DND-41 (cell line): ENCODE data around the gene OR2V2.

ENCODE experiments used
- ATAC-seq: fragments of 200-7000 bp; cut with Tn5 transposase; 3 replicates; pipeline ENCODE4 v1.9.1; 2021; ENCODE audit warnings: low read depth; ENCODE audit not compliant: insufficient read depth
- DNase-seq: peaks from one replicate; pipeline ENCODE4 v3.0.0-alpha.2; 2020
- H2AFZ ChIP-seq: 2 replicates; pipeline ENCODE4 v1.6.0; 2012; ENCODE audit warnings: low read depth, low read length
- H3K27ac ChIP-seq: 2 replicates; pipeline ENCODE4 v1.5.1; 2012; ENCODE audit warnings: low read length, inconsistent platforms
- H3K27me3 ChIP-seq: fragments of 200-600 bp; sonication (generic); 2 replicates; pipeline ENCODE4 v1.6.0; 2012; ENCODE audit warnings: low read length, mild to moderate bottlenecking, inconsistent platforms; ENCODE audit not compliant: insufficient read depth, poor library complexity
- H3K36me3 ChIP-seq: 2 replicates; pipeline ENCODE4 v1.5.1; 2012; ENCODE audit warnings: low read length, inconsistent platforms; ENCODE audit not compliant: insufficient read depth
- H3K4me1 ChIP-seq: 2 replicates; pipeline ENCODE4 v1.5.1; 2012; ENCODE audit warnings: mild to moderate bottlenecking, low read length; ENCODE audit not compliant: insufficient read depth
- H3K4me2 ChIP-seq: 2 replicates; pipeline ENCODE4 v1.6.0; 2012; ENCODE audit warnings: mild to moderate bottlenecking, moderate library complexity, low read length, inconsistent platforms; ENCODE audit not compliant: insufficient read depth
- H3K4me3 ChIP-seq, 2 experiments: fragments of 200-600 bp in 1 of 2; shearing (Covaris generic) in 1 of 2; 2 replicates each; pipeline ENCODE4 v1.5.1; 2012 to 2016; ENCODE audit warnings: inconsistent platforms in 2 of 2, low read length in 2 of 2, mild to moderate bottlenecking in 2 of 2, low read depth in 1 of 2, moderate library complexity in 1 of 2
- H3K79me2 ChIP-seq: 2 replicates; pipeline ENCODE4 v1.6.0; 2012; ENCODE audit warnings: low read length, inconsistent platforms; ENCODE audit not compliant: insufficient read depth
- H3K9ac ChIP-seq: 2 replicates; pipeline ENCODE4 v1.6.0; 2012; ENCODE audit warnings: low read depth, mild to moderate bottlenecking, inconsistent platforms, low read length, moderate library complexity
- H3K9me3 ChIP-seq: 2 replicates; pipeline ENCODE4 v1.5.1; 2012; ENCODE audit warnings: low read length, moderate library complexity, mild to moderate bottlenecking, inconsistent platforms; ENCODE audit not compliant: insufficient read depth, severe bottlenecking
- H4K20me1 ChIP-seq: 2 replicates; pipeline ENCODE4 v1.6.0; 2012; ENCODE audit warnings: low read length; ENCODE audit not compliant: insufficient read depth
- EZH2 ChIP-seq: IDR thresholded peaks from 3 replicates; pipeline ENCODE4 v1.6.1; 2012; ENCODE audit warnings: borderline replicate concordance, low read depth, mild to moderate bottlenecking, moderate library complexity, low read length, inconsistent platforms; ENCODE audit not compliant: severe bottlenecking
- TF ChIP-seq, protein P1 (sequence below): IDR thresholded peaks from 2 replicates; pipeline ENCODE4 v1.5.1; 2012; ENCODE audit warnings: borderline replicate concordance, low read length, moderate library complexity, mild to moderate bottlenecking; ENCODE audit not compliant: poor library complexity, severe bottlenecking; ENCODE audit errors: extremely low read depth

Gene OR2V2

DNA sequence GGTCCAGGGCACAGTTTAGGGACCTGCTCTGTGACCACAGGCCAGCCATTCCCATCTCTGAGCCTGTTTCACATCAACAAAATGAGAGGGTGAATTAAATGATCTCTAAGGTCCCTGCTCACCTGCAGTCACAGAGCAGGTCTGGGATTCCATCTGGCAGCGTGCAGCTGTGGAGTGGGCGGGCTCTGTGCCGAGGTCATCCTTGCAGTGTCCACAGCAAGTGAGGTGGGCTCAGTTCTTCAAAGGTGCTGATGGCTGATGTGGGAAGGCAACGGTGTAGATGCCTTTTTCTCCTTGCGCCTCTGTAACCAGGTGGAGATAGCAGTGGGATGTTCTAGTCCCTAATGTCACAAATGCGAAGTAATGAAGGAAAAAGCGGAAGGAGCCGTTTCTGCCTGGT is 28.3 kb upstream of the OR2V2 start:
- Histone ChIP-seq H2AFZ (no peak overlapping the region), H3K4me3 (no peak overlapping the region), H3K79me2 (no peaks in the 10 kb centered on the region), H3K9me3 (no peaks in the 10 kb centered on the region), H3K9ac (no peak overlapping the region), H3K27me3 (peaks cover 4% of the 10 kb centered on the region), H4K20me1 (no peaks in the 10 kb centered on the region), H3K27ac (no peak overlapping the region), H3K4me1 (no peaks in the 10 kb centered on the region), H3K36me3 (no peaks in the 10 kb centered on the region), H3K4me2 (no peak overlapping the region)
- no peak for DNase-seq
- TF ChIP-seq, protein P1, sequence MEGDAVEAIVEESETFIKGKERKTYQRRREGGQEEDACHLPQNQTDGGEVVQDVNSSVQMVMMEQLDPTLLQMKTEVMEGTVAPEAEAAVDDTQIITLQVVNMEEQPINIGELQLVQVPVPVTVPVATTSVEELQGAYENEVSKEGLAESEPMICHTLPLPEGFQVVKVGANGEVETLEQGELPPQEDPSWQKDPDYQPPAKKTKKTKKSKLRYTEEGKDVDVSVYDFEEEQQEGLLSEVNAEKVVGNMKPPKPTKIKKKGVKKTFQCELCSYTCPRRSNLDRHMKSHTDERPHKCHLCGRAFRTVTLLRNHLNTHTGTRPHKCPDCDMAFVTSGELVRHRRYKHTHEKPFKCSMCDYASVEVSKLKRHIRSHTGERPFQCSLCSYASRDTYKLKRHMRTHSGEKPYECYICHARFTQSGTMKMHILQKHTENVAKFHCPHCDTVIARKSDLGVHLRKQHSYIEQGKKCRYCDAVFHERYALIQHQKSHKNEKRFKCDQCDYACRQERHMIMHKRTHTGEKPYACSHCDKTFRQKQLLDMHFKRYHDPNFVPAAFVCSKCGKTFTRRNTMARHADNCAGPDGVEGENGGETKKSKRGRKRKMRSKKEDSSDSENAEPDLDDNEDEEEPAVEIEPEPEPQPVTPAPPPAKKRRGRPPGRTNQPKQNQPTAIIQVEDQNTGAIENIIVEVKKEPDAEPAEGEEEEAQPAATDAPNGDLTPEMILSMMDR: no peak
- no peak for TF ChIP-seq EZH2
- no peak for ATAC-seq

DNA sequence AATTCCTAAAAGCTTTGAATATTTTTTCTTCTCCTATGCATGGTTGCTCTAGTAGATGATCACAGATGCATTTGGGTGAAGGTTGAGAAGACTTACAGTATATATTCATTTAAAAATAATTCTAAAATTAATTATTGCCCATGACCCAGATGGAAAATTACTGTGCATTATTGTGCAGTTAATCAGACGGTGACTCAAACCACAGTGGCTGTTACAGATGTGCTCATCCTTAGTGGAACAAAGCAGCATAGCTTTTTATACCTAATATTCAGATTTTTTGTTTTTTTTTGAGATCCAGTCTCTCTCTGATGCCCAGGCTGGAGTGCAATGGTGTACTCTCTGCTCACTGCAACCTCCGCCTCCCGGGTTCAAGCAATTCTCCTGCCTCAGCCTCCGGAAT is 27.1 kb upstream of the OR2V2 start:
- Histone ChIP-seq H3K4me1 (no peaks in the 10 kb centered on the region), H2AFZ (no peak overlapping the region), H3K27ac (no peak overlapping the region), H4K20me1 (no peaks in the 10 kb centered on the region), H3K4me3 (no peak overlapping the region), H3K9me3 (no peaks in the 10 kb centered on the region), H3K79me2 (no peaks in the 10 kb centered on the region), H3K36me3 (no peaks in the 10 kb centered on the region), H3K9ac (no peak overlapping the region), H3K27me3 (peaks cover 4% of the 10 kb centered on the region), H3K4me2 (no peak overlapping the region)
- ATAC-seq: no peak
- no peak for DNase-seq
- TF ChIP-seq, protein P1: no peak
- TF ChIP-seq EZH2: no peak

DNA sequence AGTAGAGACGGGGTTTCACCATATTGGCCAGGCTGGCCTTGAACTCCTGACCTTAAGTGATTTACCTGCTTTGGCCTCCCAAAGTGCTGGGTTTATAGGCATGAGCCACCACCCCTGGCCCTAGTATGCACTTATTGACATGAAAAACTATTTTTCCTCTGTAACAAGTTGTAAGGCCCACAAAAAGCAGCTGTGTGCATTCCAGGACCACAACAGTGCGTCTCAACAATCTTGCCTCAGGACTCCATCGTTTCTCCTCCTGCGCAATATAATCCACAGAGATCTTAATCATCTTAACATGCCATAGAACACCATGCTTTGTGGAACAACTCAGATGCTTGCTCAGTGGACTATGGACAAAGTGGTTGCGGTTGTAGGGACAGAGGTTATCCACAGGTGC is 26.6 kb upstream of the OR2V2 start:
- TF ChIP-seq, protein P1: no peak
- no peak for TF ChIP-seq EZH2

More for the DNA sequence above, 26.6 kb upstream of the OR2V2 start:
- no peaks in the 10 kb centered on the region for H3K9me3 ChIP-seq
- DNase-seq: no peak
- no peak overlapping the region for H3K9ac ChIP-seq
- H3K79me2 ChIP-seq: no peaks in the 10 kb centered on the region
- H4K20me1 ChIP-seq: no peaks in the 10 kb centered on the region
- ATAC-seq: no peak
- no peak overlapping the region for H3K4me3 ChIP-seq
- no peaks in the 10 kb centered on the region for H3K4me1 ChIP-seq
- no peak overlapping the region for H3K4me2 ChIP-seq
- H3K27me3 ChIP-seq: peaks cover 4% of the 10 kb centered on the region
- no peak overlapping the region for H3K27ac ChIP-seq
- no peaks in the 10 kb centered on the region for H3K36me3 ChIP-seq
- no peak overlapping the region for H2AFZ ChIP-seq
